DMS114 treated with DMSO at 0.1 percent for 48 hours (cell line): ENCODE data around the gene TAOK1.

Experiments used
- DNase-seq: peaks from one replicate; lab custom pipeline; 2025; ENCODE audit not compliant: unreplicated experiment; lab: John Stamatoyannopoulos, UW

The TAOK1 gene

GRCh38 chr17:29593591-29594518 is 203.7 kb downstream of the TAOK1 start:
- DNase-seq: no peak

GRCh38 chr17:29594519-29595090 is 204.4 kb downstream of the TAOK1 start:
- DNase-seq: no peak

DNA sequence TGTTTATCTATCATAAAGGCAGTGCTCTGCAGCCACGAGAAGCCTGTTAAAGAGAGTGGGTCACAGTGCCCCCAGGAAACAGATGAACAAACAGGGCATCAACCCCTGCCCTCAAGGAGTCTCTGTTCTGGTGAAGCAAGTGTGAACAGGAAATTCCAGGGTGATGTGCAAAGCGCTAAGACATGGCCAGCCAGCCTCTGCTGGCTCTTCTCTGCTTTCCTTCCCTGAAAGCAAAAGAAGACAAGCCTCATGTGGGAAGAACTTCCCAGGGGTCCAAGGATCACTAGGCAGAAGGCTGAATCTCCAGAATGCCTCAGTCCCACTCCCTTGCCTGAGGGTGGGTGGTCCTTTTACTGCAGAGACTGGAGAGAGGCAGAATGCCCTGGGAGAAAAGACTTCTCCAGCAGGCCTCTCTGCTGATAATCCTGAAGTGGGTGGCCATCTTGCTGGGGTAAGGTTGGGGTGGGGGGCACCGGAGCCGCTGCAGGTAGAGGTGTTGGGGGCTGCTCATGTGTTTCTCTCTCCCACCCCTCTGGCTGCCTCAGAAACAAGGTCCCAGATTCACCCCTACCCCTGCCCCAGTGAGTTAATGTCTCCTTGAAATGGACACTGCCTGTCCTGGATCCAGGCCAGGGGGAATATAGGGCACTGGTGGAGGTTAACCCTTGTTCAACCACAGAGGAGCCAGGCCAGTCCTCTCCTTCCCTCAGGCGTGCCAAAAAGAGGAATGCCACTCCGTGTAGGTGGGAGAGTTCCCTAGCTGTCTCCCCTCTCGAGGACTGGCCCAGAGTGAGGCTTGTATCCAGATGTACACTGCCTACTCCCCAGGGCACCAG is 205.2 kb downstream of the TAOK1 start:
- DNase-seq: no peak

DNA sequence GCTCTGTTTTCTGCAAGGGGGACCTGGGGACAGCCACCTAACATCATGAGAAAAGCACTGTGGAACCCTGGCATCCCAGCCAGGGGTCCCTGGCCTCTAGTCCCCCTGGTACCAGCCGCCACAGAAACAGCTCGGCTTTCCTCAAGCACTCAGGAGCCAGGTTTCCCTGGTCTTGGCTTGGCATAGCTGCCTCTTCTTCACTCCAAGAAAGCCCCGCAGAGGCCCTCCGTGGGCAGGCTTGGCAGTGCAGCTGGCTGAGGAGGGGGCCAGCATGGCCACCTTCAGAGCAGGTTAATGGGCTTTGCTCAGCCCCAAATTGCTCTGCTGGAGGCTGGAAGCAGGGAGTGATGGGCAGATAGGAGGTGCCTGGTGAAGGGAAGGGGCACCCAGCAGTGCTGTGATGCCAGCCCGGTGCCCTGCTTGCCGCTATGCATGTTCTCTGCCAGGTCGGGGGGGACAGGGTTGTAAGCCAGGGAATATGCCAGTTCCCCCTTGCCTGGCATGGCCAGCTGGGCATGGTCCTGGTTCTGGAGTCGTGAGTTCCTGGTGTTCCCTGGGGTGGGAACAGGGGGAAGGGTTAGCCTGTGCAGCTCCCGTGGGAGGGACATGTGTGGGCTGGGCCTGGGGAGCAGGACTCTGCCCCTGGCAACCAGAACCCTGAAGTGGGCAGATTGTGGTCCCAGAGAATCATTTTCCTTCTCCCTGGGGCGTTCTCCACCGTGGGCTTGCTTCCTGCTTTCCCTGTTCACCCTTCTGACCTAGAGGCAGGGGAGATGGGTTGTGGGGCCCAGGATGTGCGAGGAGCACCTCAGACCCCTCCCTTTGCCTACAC is 206.0 kb downstream of the TAOK1 start:
- DNase-seq: no peak

DNA sequence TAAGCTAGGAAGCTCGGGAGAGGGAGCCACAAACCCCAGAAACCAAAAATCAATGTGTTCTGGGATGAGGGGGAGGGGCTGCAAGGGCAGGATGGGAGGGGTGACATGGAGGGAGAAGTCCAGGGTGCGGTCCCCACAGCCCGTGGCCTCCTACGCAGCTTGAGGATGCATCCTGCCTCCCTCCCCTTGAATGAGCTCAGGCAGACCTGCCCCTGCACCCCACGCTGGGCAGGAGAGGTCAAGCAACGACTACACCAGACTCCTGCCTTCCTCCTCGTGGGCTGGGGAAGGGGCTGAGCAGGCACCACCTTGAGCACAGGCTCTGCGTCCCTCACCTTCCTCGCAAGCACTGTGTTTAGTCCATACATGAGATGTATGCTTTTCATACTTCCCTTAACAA is 206.6 kb downstream of the TAOK1 start:
- no peak for DNase-seq

DNA sequence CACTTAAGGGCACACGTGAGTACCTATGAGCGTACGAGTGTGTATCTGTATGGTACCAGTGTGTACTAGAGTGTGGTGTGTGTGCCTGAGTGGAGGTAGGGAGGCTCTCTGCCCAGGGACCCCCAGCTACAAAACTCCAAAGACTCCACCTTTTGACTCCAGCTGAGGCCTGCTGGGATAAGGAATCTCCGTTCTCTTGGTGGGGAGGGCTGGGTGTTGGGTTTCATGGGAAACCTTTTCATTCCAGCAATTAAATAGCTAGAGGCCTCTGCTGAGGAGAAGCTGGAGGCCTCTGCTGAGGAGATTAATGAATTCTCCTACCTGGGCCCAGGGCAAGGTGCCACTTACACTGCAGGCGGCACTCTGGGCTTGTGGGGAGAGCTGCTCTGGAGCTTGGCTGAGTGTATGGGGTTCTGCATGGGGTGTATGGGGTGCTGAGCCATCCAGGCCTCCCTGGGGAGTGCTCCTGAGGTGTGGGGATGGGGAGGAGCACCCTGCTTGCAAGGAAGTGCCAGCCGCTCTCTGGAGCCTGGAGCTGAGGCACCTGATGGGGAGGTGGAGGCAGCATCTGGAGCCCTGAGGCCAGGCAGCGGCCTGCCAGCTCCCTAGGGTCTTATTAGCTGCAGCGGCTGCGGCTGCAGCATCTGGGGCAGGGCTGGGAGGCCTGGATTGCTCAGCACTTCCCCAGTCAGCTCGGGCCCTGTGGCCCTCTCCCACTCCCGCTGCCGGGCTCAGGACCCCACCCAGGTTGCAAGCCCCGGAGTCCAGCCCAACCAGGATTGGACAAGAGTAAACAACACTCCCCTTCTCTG is 207.4 kb downstream of the TAOK1 start:
- no peak for DNase-seq
